ENCODE data around the gene SSBP4.

GRCh38 chr19:18443406-18443805, 24.2 kb downstream of the SSBP4 start:
- TF ChIP-seq CTCF (IDR thresholded peaks at IDR 0.05) (no peak), POLR2A (IDR thresholded peaks at IDR 0.05) (no peak)
